Loucy (cell line): ENCODE results near the gene MEF2C.

Source experiments
- H2AFZ ChIP-seq: fragments of 200-600 bp; sonication (generic); 2 replicates; pipeline ENCODE4 v1.6.0; 2016; ENCODE audit warnings: antibody characterized with exemption, mild to moderate bottlenecking, low read length, moderate library complexity
- H3F3A ChIP-seq: fragments of 200-600 bp; 2 replicates; pipeline ENCODE4 v1.6.0; 2016; ENCODE audit warnings: antibody characterized with exemption, low read depth, mild to moderate bottlenecking
- H3K27me3 ChIP-seq: fragments of 200-600 bp; sonication (generic); 2 replicates; pipeline ENCODE4 v1.6.1; 2014; ENCODE audit warnings: low read length, mild to moderate bottlenecking; ENCODE audit not compliant: insufficient read depth, poor library complexity, severe bottlenecking
- H3K36me3 ChIP-seq: fragments of 200-600 bp; sonication (generic); 2 replicates; pipeline ENCODE4 v1.6.1; 2016; ENCODE audit warnings: low read length; ENCODE audit not compliant: insufficient read depth
- H3K4me1 ChIP-seq: fragments of 200-600 bp; sonication (generic); 2 replicates; pipeline ENCODE4 v1.5.1; 2014; ENCODE audit warnings: low read length, mild to moderate bottlenecking; ENCODE audit not compliant: insufficient read depth, poor library complexity, severe bottlenecking
- H3K4me2 ChIP-seq: fragments of 200-600 bp; sonication (generic); 2 replicates; pipeline ENCODE4 v1.6.0; 2014; ENCODE audit warnings: antibody characterized with exemption, low read length, low read depth, mild to moderate bottlenecking; ENCODE audit not compliant: poor library complexity, severe bottlenecking
- H3K4me3 ChIP-seq: fragments of 200-600 bp; sonication (generic); 2 replicates; pipeline ENCODE4 v1.5.1; 2014; ENCODE audit warnings: low read length, mild to moderate bottlenecking, mixed read lengths; ENCODE audit not compliant: poor library complexity, severe bottlenecking
- H3K79me2 ChIP-seq: fragments of 200-600 bp; sonication (generic); 2 replicates; pipeline ENCODE4 v1.6.1; 2014; ENCODE audit warnings: low read length; ENCODE audit not compliant: insufficient read depth
- H3K9ac ChIP-seq: fragments of 200-600 bp; sonication (generic); 2 replicates; pipeline ENCODE4 v1.6.0; 2014; ENCODE audit warnings: mild to moderate bottlenecking, low read depth, low read length, moderate library complexity; ENCODE audit not compliant: poor library complexity, severe bottlenecking
- H3K9me2 ChIP-seq: fragments of 200-600 bp; sonication (generic); replicated peaks from 2 replicates; pipeline ENCODE4 v1.6.1; 2016; ENCODE audit warnings: low read depth, low read length, mixed read lengths
- H3K9me3 ChIP-seq: fragments of 200-600 bp; sonication (generic); 2 replicates; pipeline ENCODE4 v1.6.1; 2014; ENCODE audit warnings: mild to moderate bottlenecking, antibody characterized with exemption, low read length, low read depth; ENCODE audit not compliant: insufficient read depth
- H4K20me1 ChIP-seq: fragments of 200-600 bp; sonication (generic); 2 replicates; pipeline ENCODE4 v1.6.0; 2014; ENCODE audit warnings: antibody characterized with exemption, low read length, mild to moderate bottlenecking; ENCODE audit not compliant: insufficient read depth, poor library complexity, severe bottlenecking
- CTCF ChIP-seq: fragments of 200-600 bp; sonication (generic); conservative IDR thresholded peaks from 2 replicates; pipeline ENCODE4 v1.5.1; 2014; ENCODE audit warnings: mild to moderate bottlenecking, antibody characterized with exemption, low read length
- EZH2phosphoT487 ChIP-seq: fragments of 200-600 bp; IDR thresholded peaks from 2 replicates; pipeline ENCODE4 v1.6.1; 2018; ENCODE audit warnings: antibody characterized with exemption, mild to moderate bottlenecking, moderate library complexity, borderline replicate concordance

The MEF2C gene

GRCh38 chr5:88691230-88691582 lies 191.8 kb downstream of the MEF2C start:
- peak overlapping the region; percentile 66 for H2AFZ ChIP-seq
- peak overlapping the region; percentile 33 for H3K4me3 ChIP-seq
- TF ChIP-seq CTCF (no peak), EZH2phosphoT487 (no peak)
- no peaks in the 10 kb centered on the region for H3F3A ChIP-seq
- H3K9me3 ChIP-seq = no peaks in the 10 kb centered on the region
- no peaks in the 10 kb centered on the region for H3K79me2 ChIP-seq
- H4K20me1 ChIP-seq = no peaks in the 10 kb centered on the region
- peak overlapping the region; percentile 25 for H3K9ac ChIP-seq
- H3K9me2 ChIP-seq = no peaks in the 10 kb centered on the region
- no peaks in the 10 kb centered on the region for H3K27me3 ChIP-seq
- no peaks in the 10 kb centered on the region for H3K36me3 ChIP-seq
- H3K4me2 ChIP-seq = peak overlapping the region; percentile 49
- H3K4me1 ChIP-seq = peaks cover 3% of the 10 kb centered on the region

GRCh38 chr5:88690409-88691229 lies 192.4 kb downstream of the MEF2C start:
- H3K9me3 ChIP-seq = no peaks in the 10 kb centered on the region
- no peaks in the 10 kb centered on the region for H3K27me3 ChIP-seq
- peak overlapping the region; percentile 66 for H2AFZ ChIP-seq
- TF ChIP-seq CTCF = peak; percentile 98
- TF ChIP-seq EZH2phosphoT487 = no peak
- H3K79me2 ChIP-seq = no peaks in the 10 kb centered on the region
- no peaks in the 10 kb centered on the region for H3F3A ChIP-seq
- peak overlapping the region; percentile 25 for H3K9ac ChIP-seq
- no peaks in the 10 kb centered on the region for H3K9me2 ChIP-seq
- peaks cover 3% of the 10 kb centered on the region for H3K4me1 ChIP-seq
- H3K36me3 ChIP-seq = no peaks in the 10 kb centered on the region
- H3K4me3 ChIP-seq = peak overlapping the region; percentile 33
- no peaks in the 10 kb centered on the region for H4K20me1 ChIP-seq
- peak overlapping the region; percentile 49 for H3K4me2 ChIP-seq

GRCh38 chr5:88689668-88690408 lies 193.1 kb downstream of the MEF2C start:
- Histone ChIP-seq H3K4me2 (no peak overlapping the region), H3K9me2 (no peaks in the 10 kb centered on the region), H3K4me3 (no peak overlapping the region), H4K20me1 (no peaks in the 10 kb centered on the region), H3K27me3 (no peaks in the 10 kb centered on the region), H3K4me1 (peaks cover 3% of the 10 kb centered on the region), H2AFZ (no peak overlapping the region), H3K36me3 (no peaks in the 10 kb centered on the region), H3K9ac (no peak overlapping the region), H3F3A (no peaks in the 10 kb centered on the region), H3K79me2 (no peaks in the 10 kb centered on the region), H3K9me3 (no peaks in the 10 kb centered on the region)
- no peak for TF ChIP-seq CTCF
- TF ChIP-seq EZH2phosphoT487 = no peak
